HG03354 (cell line): ENCODE measurements around the gene MCU.
"Not testable (repeated sequence)": the region's sequence is repeated elsewhere in the genome, so short reads cannot be mapped to it uniquely, and the experiment has no call there.

Experiments
- ATAC-seq: cut with Tn5 transposase; IDR thresholded peaks from one replicate; pipeline ENCODE4 v1.9.1; 2021; ENCODE audit warnings: mild to moderate bottlenecking; ENCODE audit not compliant: unreplicated experiment, poor library complexity, severe bottlenecking

Gene MCU

DNA sequence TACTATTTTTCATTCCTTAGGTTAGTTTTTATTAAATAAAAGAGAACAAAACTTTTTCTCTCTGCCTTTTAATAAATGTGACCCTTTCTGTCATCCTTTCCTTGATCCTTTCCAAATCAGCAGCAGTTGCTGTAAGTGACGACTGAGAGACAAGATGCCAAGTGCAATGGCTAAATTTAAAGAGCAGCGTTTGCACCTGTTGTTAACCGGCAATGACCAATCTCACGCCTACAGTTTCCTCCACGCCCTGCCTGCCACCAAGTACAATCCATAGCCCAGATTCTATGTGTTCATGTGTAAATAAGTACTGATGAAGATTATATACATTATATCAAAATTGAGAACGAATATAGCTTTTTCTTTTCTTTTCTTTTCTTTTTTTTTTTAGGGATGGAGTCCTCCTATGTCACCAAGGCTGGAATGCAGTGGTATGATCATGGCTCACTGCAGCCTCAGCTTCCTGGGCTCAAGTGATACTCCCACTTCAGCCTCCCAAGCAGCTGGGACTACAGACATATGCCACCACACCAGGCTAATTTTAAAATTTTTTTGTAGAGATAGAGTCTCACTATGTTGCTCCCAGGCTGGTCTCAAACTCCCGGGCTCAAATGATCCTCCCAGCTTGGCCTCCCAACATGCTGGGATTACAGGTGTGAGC, 6.5 kb upstream of the MCU start:
- ATAC-seq = no peak

GRCh38 chr10:72686430-72686829, 5.5 kb upstream of the MCU start:
- ATAC-seq = not testable (repeated sequence)

GRCh38 chr10:72687035-72687434, 4.9 kb upstream of the MCU start:
- no peak for ATAC-seq

GRCh38 chr10:72688208-72688651, 3.7 kb upstream of the MCU start:
- no peak for ATAC-seq

DNA sequence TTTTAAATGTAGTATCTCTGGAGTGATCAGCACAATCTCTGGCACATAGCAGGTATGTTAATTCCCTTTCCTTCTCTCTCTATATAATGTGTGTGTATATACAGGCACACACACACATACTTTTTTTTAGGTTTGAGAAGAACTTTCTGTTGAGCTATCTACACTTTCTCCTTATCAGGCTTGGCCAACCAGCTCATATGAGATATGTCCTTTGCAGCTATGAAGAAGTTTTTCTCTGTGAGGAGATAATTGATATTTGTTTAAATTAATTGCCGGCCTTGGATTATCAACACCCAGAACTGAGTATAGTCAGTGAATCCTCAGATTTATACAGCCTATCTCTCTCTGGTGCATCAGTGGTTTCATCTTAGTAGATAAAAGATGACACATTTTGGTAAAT, 2.3 kb upstream of the MCU start:
- ATAC-seq = no peak

- no peak for ATAC-seq
These were observed 1.7 kb upstream of the MCU start for GRCh38 chr10:72690071-72690755.

DNA sequence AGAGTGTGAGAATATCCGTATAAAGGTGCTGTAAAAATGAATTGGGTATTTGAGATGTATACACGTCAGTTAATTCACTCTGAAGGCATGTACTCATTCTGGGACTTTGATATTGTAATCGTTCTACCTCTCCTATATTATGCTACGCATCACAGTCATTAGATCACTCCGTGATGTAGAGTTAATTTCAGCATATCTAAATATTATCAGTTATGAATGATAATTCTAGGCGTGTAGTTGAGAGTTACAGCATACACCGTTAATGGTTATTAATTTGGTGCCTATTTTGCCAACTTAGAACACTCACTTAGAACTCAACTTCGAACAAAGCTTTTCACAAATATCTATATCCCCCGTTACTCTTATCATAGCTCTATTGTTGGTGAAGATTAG, 477 bp upstream of the MCU start:
- ATAC-seq = no peak

DNA sequence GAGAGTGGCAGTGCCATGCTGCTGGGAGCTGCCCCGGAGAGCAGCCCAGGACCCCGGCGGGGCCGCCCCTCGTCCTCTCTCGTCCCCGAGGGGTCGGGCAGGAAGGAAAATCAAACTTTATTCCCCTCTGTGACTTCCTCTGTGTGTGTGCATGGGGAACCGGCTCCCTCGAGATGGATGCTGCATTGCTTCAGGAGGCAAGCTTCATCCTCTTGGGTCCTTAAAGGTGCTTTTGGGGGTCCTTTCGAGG, 726 bp downstream of the MCU start:
- peak; percentile 8 for ATAC-seq

DNA sequence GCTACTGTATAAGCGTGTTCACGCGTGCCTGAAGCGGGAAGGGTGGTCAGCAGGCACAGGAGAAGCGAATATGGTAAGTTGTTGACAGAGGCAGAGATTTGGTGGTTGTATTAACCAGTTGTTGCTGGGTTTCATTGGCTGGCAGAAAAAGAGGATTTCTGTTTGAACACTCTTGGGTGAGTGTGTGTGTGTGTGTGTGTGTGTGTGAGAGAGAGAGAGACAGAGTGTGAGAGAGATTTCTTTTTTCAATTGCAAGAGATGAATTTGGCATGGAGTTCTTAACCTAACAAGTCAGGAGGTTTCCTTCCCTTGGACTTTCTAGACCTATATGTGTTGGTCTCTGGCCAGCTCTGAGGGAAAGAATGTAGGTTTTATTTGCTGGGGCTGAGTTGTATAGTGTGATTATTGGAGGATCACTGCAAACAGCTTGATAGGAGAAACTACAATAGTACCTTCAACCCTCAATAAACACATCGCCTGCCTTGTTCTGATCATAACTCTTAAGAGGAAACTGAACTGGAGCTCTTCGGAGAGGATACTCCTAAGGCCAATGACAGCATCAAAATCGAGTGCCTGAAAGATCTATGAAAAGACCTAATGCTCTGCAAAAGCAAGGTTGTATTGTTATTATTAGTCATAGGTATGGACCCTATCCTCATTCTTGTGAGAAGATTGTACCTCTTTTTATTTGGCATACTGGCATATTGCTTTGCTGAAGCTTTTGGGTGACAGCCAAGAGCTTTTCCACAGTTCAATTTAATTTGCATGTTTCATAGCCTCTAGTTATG, 1.2 kb downstream of the MCU start:
- ATAC-seq = no peak

DNA sequence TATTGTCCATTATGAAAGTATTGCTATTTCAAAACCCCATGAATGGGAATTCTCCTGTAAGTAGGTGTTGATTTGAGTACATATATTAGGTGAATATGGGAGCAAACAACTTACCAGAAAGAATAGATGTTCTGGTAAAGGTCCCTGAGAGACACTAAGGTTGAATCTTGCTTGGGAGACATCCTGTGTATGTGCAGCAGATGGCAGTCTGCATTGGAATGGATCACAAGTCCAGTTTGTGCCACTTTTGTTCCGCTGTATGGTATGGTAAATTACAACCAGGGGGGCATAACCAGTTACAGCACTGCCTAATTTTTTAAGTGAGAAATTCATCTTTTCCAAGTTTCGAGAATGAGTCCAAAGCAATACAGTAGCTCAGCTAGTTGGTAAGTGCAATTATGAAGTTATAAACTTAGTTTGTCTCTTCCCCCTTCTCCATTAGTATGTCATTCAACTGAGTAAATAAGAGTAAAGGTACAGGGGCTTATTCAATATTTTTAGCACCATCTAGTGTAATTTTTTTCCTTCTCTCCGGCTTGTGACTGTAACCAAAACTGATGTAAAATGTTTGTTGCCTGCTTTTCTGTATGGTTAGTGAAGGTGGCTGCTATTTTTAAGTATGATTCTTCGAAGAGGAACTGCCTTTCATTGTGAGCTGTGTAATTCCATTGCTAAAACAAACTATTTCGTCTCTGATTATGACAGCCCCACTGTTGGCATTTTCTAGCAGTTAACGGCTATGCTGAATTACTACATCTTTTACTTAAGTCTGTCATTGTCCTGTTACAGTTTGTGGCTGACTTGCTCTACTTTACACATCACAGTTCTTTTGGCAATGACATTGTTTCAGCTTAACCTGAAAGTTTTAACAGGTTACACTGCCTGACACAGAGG, 2.8 kb downstream of the MCU start:
- no peak for ATAC-seq

DNA sequence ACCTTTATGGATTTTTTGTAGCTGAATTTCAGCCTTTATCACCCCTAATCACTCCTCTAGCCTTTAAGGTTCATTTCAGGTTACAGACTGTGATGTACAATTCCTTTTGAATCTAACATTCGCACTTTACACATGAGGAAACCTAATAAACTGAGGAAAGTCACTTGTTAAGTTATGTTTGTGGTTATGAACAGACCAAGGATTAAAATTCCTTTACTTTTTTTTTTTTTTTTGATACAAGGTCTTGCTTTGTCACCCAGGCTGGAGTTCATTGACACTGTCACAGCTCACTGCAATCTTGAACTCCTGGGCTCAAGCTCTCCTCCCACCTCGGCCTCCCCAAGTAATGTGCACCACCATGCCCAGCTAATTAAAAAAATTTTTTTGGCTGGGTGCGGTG, 3.6 kb downstream of the MCU start:
- no peak for ATAC-seq

DNA sequence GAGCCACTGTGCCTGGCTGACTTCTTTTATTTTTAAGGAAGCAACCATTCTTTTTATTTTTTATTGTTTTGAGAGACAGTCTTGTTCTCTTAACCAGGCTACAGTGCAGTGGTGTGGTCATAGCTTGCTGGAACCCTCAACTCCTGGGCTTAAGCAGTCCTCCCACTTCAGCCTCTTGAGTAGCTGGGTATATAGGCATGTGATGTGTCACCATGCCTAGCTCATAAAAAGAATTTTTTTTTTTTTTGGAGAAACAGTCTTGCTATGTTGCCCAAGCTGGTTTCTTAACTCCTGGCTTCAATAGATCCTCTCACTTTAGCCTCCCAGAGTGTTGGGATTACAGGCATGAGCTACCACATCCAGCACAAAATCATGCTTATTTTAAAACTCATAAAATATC, 5.8 kb downstream of the MCU start:
- no peak for ATAC-seq

GRCh38 chr10:72702465-72702864, 10.5 kb downstream of the MCU start:
- ATAC-seq = not testable (repeated sequence)

- peak; percentile 85 for ATAC-seq
These were observed 11.1 kb downstream of the MCU start for GRCh38 chr10:72702868-72703581.

DNA sequence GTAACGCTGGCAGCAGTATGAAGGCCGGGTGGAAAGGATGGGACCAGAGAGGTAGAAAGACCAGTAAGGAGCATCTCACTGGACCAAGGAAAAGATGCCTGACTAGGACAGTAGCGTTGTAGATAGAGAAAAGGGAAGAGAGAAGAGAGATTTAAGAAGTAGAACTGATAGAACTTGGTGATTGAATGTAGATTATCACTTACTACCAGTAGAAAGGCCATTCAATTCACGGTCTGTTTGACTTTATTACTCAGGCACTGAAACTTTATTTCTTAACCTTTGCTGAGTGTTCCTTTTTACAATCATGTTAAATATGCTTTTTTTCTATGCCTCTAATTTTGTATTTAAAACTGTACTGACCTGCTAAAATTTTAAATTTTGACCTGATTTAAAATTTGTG, 12.2 kb downstream of the MCU start:
- no peak for ATAC-seq

DNA sequence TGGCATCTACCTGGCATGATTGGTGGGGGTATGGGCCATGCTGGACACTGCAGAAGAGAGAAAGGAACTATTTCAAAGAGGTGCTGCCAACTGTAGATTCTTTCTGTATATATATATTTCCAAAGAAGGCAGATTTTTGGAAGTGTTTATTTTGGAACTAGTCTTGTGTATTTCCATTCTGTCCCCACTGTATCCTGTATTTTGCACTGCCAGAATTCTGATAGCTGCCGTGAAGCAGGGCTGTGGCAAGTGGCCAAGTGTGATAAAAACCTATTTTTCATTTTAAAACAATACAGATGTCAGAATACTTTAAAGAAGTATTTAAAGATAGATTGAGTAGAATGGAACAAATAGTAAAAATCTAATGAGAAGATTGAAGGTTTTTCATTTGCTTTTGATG, 17.1 kb downstream of the MCU start:
- ATAC-seq = no peak

DNA sequence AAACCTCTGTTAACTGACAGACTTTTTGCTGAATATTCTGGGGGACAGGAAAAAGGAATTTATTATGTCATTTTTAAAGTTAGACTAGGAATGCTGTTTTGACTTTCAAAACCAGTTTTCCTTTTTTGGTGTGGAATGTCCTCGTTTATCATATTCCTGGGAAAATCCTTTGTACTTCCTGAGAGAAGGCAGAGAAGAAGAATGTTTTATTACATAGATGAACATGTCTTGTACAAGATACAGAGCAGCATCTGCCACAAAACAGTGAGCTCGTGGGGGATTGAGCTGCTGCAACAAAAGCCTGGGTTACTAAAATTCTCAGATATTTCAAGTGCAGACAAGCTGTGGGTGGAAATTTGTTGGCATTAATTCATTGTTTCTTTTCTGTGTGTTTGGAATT, 20.2 kb downstream of the MCU start:
- no peak for ATAC-seq

- ATAC-seq = no peak
These were observed 28.1 kb downstream of the MCU start for GRCh38 chr10:72719941-72720592.
